Neutrophil (primary cell): ENCODE measurements around the gene PTPRN2.
"Not testable (repeated sequence)": the region's sequence is repeated elsewhere in the genome, so short reads cannot be mapped to it uniquely, and the experiment has no call there.

ENCODE experiments used
- H3K27ac ChIP-seq: fragments of 200-600 bp; sonication (generic); 2 replicates; pipeline ENCODE4 v1.5.1; 2016; ENCODE audit warnings: mild to moderate bottlenecking, moderate library complexity
- H3K27me3 ChIP-seq: fragments of 200-600 bp; sonication (generic); 2 replicates; pipeline ENCODE4 v1.6.0; 2016; ENCODE audit warnings: mild to moderate bottlenecking
- H3K36me3 ChIP-seq: fragments of 200-600 bp; sonication (generic); 2 replicates; pipeline ENCODE4 v1.5.1; 2017
- H3K4me1 ChIP-seq, 2 experiments: fragments of 200-600 bp in 1 of 2; sonication (generic) in 1 of 2; 1 replicate in 1 of 2; 2 replicates in 1 of 2; pipeline versions ENCODE4 v1.5.1 to v1.6.1; 2013 to 2016; ENCODE audit warnings: low read depth in 1 of 2, low read length in 1 of 2, mild to moderate bottlenecking in 1 of 2, moderate library complexity in 1 of 2; ENCODE audit not compliant: control insufficient read depth in 1 of 2, insufficient read depth in 1 of 2
- H3K4me3 ChIP-seq, 2 experiments: fragments of 200-600 bp in 1 of 2; sonication (generic) in 1 of 2; 1 replicate in 1 of 2; 2 replicates in 1 of 2; pipeline ENCODE4 v1.5.1; 2013 to 2016; ENCODE audit warnings: low read depth in 1 of 2, low read length in 1 of 2, mild to moderate bottlenecking in 1 of 2, moderate library complexity in 1 of 2
- H3K9me3 ChIP-seq: fragments of 200-600 bp; sonication (generic); 2 replicates; pipeline ENCODE4 v1.5.1; 2016
- TF ChIP-seq, protein P1 (sequence below): fragments of 200-600 bp; sonication (generic); IDR thresholded peaks from 2 replicates; pipeline ENCODE4 v1.5.1; 2016; ENCODE audit warnings: antibody characterized with exemption

The PTPRN2 gene

DNA sequence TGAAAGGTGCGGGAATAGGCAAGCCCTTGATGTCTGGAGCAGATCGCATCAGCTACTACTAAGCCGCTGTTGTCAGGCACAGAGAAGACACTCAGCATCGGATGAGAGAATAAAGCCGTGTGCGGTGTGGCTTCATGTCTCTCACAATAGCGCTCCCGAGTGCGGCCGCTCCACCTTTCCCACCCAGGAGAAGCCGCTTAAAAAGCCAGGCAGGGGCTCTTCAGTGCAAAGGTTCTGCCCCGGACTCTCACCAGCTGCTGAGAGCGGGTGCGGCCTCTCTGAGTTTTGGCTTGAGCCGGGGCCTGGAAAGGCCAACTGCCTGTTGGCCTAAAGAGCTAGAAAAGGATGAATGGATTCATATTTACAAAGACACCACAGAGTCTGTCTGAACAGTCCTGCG lies 650.2 kb downstream of the PTPRN2 start:
- Histone ChIP-seq H3K9me3 (no peaks in the 10 kb centered on the region), H3K36me3 (no peaks in the 10 kb centered on the region), H3K4me3 (no peak overlapping the region), H3K27ac (no peak overlapping the region), H3K27me3 (no peaks in the 10 kb centered on the region), H3K4me1 (no peaks in the 10 kb centered on the region)
- TF ChIP-seq, protein P1, sequence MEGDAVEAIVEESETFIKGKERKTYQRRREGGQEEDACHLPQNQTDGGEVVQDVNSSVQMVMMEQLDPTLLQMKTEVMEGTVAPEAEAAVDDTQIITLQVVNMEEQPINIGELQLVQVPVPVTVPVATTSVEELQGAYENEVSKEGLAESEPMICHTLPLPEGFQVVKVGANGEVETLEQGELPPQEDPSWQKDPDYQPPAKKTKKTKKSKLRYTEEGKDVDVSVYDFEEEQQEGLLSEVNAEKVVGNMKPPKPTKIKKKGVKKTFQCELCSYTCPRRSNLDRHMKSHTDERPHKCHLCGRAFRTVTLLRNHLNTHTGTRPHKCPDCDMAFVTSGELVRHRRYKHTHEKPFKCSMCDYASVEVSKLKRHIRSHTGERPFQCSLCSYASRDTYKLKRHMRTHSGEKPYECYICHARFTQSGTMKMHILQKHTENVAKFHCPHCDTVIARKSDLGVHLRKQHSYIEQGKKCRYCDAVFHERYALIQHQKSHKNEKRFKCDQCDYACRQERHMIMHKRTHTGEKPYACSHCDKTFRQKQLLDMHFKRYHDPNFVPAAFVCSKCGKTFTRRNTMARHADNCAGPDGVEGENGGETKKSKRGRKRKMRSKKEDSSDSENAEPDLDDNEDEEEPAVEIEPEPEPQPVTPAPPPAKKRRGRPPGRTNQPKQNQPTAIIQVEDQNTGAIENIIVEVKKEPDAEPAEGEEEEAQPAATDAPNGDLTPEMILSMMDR: no peak

DNA sequence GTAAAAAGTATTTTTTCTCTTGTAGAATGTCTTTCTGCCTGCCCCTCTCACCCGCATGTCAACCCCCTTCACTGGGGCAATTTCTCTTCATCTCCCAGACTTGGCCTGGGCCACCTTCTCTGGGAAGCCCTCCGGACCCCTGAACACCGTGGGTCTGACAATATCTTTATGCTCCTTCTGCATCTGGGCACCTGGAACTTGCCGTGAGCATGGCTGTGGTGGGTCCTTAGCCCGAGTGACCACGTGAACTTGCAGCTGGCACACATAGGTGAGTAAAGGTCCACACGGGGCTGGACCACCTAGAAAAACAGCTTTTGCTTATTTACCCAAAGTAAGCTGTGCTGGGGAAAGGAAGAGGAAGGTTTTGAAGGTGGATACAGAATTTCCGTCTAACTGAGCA lies 650.6 kb downstream of the PTPRN2 start:
- TF ChIP-seq, protein P1: no peak
- H3K9me3 ChIP-seq: no peaks in the 10 kb centered on the region
- no peaks in the 10 kb centered on the region for H3K4me1 ChIP-seq
- H3K36me3 ChIP-seq: no peaks in the 10 kb centered on the region
- no peak overlapping the region for H3K27ac ChIP-seq
- no peaks in the 10 kb centered on the region for H3K27me3 ChIP-seq
- H3K4me3 ChIP-seq: no peak overlapping the region

DNA sequence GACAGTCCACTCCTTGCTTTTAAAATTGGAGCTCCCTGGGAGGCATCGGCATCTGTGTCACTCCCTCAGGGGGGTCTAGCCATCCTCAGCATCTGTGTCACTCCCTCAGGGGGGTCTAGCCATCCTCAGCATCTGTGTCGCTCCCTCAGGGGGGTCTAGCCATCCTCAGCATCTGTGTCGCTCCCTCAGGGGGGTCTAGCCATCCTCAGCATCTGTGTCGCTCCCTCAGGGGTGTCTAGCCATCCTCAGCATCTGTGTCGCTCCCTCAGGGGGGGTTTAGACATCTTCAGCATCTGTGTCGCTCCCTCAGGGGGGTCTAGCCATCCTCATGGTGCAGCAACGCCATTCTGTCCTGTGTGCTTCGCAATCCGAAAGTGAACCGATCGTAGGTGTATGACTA lies 651.9 kb downstream of the PTPRN2 start:
- not testable (repeated sequence) for H3K27me3 ChIP-seq, H3K4me3 ChIP-seq, H3K9me3 ChIP-seq, H3K27ac ChIP-seq, H3K36me3 ChIP-seq, H3K4me1 ChIP-seq

DNA sequence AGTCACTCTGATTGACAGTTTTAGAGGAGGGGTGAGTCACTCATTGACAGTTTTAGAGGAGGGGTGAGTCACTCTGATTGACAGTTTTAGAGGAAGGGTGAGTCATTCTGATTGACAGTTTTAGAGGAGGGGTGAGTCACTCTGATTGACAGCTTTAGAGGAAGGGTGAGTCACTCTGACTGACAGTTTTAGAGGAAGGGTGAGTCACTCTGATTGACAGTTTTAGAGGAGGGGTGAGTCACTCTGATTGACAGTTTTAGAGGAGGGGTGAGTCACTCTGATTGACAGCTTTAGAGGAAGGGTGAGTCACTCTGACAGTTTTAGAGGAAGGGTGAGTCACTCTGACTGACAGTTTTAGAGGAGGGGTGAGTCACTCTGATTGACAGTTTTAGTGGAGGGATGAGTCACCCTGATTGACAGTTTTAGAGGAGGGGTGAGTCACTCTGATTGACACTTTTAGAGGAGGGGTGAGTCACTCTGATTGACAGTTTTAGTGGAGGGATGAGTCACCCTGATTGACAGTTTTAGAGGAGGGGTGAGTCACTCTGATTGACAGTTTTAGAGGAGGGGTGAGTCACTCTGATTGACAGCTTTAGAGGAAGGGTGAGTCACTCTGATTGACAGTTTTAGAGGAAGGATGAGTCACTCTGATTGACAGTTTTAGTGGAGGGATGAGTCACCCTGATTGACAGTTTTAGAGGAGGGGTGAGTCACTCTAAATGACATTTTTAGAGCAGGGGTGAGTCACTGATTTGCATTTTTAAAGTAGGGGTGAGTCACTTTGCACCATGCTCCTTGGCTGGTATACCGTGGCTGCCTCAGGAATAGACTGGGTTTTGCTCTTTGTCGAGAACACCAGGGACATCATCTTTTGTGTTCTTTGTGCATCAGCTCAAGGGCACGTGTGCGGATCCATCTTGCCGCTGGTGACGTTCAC lies 654.1 kb downstream of the PTPRN2 start:
- H3K4me1 ChIP-seq, H3K36me3 ChIP-seq, H3K27ac ChIP-seq, H3K9me3 ChIP-seq, H3K4me3 ChIP-seq, H3K27me3 ChIP-seq: not testable (repeated sequence)

DNA sequence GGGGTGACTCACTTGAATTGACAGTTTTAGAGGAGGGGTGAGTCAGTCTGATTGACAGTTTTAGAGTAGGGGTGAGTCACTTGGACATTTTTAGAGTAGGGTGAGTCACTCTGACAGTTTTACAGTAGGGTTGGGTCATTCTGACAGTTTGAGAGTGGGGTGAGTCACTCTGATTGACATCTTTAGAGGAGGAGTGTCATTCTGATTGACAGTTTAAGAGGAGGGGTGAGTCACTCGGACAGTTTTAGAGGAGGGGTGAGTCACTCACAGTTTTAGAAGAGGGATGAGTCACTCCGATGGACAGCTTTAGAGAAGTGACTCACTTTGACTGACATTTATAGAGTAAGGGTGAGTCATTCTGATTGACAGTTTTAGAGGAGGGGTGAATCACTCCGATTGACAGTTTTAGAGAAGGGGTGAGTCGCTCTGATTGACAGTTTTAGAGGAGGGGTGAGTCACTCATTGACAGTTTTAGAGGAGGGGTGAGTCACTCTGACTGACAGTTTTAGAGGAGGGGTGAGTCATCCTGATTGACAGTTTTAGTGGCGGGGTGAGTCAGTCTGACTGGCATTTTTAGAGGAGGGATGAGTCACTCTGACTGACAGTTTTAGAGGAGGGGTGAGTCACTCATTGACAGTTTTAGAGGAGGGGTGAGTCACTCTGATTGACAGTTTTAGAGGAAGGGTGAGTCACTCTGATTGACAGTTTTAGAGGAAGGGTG lies 655.0 kb downstream of the PTPRN2 start:
- Histone ChIP-seq H3K27me3 (no peaks in the 10 kb centered on the region), H3K27ac (no peak overlapping the region), H3K9me3 (no peaks in the 10 kb centered on the region), H3K4me1 (no peaks in the 10 kb centered on the region), H3K36me3 (no peaks in the 10 kb centered on the region), H3K4me3 (no peak overlapping the region)
- TF ChIP-seq, protein P1: no peak

DNA sequence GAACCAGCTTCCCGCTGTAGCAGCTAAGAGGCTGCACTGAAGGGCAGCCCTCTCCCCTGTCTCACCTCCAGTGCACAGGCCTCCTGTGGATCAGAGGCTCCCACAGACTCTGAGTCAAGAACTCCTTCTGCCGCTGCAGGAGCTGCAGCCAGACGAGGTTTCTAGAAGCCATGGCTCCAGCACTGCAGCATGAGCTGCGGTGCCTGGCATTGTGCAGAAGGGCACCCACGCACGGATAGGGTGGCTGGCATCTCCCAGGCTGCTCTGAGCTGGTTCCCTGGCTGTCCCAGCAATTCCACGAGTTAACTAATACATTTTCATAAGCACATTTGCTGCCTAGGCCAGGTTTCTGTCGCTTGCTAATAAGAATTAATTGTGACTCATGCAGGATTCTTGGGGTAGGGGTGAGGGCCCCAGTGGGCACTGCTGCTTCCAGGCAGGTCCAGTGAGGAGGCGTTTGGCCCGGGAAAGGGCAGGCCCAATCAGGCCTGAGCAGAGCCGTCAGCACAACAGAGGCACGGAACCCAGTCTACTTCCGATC lies 656.6 kb downstream of the PTPRN2 start:
- H3K4me3 ChIP-seq: no peak overlapping the region
- no peak overlapping the region for H3K27ac ChIP-seq
- H3K27me3 ChIP-seq: peaks cover 6% of the 10 kb centered on the region
- H3K4me1 ChIP-seq: no peaks in the 10 kb centered on the region
- TF ChIP-seq, protein P1: no peak
- no peaks in the 10 kb centered on the region for H3K36me3 ChIP-seq
- no peaks in the 10 kb centered on the region for H3K9me3 ChIP-seq
